H1 (cell line): ENCODE data around the gene DHX57.

Experiments
- BCL11A ChIP-seq, 2 experiments: IDR thresholded peaks; one replicate each; pipeline ENCODE4 v1.6.1; 2011; ENCODE audit warnings: low read depth in 2 of 2, low read length in 2 of 2, mild to moderate bottlenecking in 2 of 2
- CTCF ChIP-seq, 3 experiments: IDR thresholded peaks; 1 replicate in 2 of 3; 2 replicates in 1 of 3; pipeline versions ENCODE4 v1.5.1 to v1.6.1; 2011; ENCODE audit warnings: low read length in 3 of 3, mild to moderate bottlenecking in 3 of 3, inconsistent platforms in 2 of 3, low read depth in 1 of 3, moderate library complexity in 1 of 3; ENCODE audit not compliant: insufficient read depth in 1 of 3; ENCODE audit errors: control extremely low read depth in 1 of 3
- E2F6 ChIP-seq: IDR thresholded peaks from 2 replicates; pipeline ENCODE4 v1.6.1; 2012; ENCODE audit warnings: inconsistent platforms
- EGR1 ChIP-seq: IDR thresholded peaks from 2 replicates; pipeline ENCODE4 v1.6.1; 2011; ENCODE audit warnings: low read depth, low read length, borderline replicate concordance
- HDAC6 ChIP-seq: IDR thresholded peaks from one replicate; pipeline ENCODE4 v1.7.1; 2012; ENCODE audit warnings: low read depth, mild to moderate bottlenecking, inconsistent platforms, low read length, moderate library complexity
- KDM5A ChIP-seq: fragments of 200-600 bp; IDR thresholded peaks from 2 replicates; pipeline ENCODE4 v1.7.1; 2012; ENCODE audit warnings: mild to moderate bottlenecking, low read length, inconsistent platforms, mixed read lengths
- MAFK ChIP-seq: IDR thresholded peaks from 2 replicates; pipeline ENCODE4 v1.6.1; 2012; ENCODE audit warnings: low read depth, mild to moderate bottlenecking, improper control_type of control experiment, low read length
- MAX ChIP-seq: IDR thresholded peaks from 2 replicates; pipeline ENCODE4 v1.6.1; 2012; ENCODE audit warnings: inconsistent platforms
- POLR2A ChIP-seq, 2 experiments: IDR thresholded peaks; 1 replicate in 1 of 2; 2 replicates in 1 of 2; pipeline ENCODE4 v1.6.1; 2011; ENCODE audit warnings: low read depth in 2 of 2, low read length in 2 of 2, mild to moderate bottlenecking in 2 of 2; ENCODE audit errors: control extremely low read depth in 1 of 2
- POLR2AphosphoS5 ChIP-seq: IDR thresholded peaks from 2 replicates; pipeline ENCODE4 v1.6.1; 2011; ENCODE audit warnings: low read depth, low read length
- POU5F1 ChIP-seq: IDR thresholded peaks from 2 replicates; pipeline ENCODE4 v1.6.1; 2011; ENCODE audit warnings: low read depth, mild to moderate bottlenecking, low read length, moderate library complexity
- SIN3A ChIP-seq, 2 experiments: IDR thresholded peaks in 1 of 2; conservative IDR thresholded peaks in 1 of 2; 2 replicates each; pipeline ENCODE4 v1.6.1; 2011 to 2012; ENCODE audit warnings: low read length in 2 of 2, improper control_type of control experiment in 1 of 2, low read depth in 1 of 2, mild to moderate bottlenecking in 1 of 2
- TAF1 ChIP-seq: IDR thresholded peaks from 2 replicates; pipeline ENCODE4 v1.6.1; 2011; ENCODE audit warnings: mild to moderate bottlenecking, low read depth, low read length
- ZNF274 ChIP-seq: IDR thresholded peaks from 2 replicates; pipeline ENCODE4 v1.7.0; 2012; ENCODE audit warnings: low read length, borderline replicate concordance; ENCODE audit errors: extremely low read depth

GRCh38 chr2:38783586-38783985, 92.1 kb downstream of the DHX57 start:
- no peak for TF ChIP-seq CTCF (IDR thresholded peaks at IDR 0.05; ENCODE audit: control extremely low read depth in 1 of 3, insufficient read depth in 1 of 3, low read depth in 1 of 3, low read length in 3 of 3)
- no peak for TF ChIP-seq MAX
- TF ChIP-seq BCL11A (IDR thresholded peaks at IDR 0.05; ENCODE audit: low read depth in 2 of 2, low read length in 2 of 2) = no peak
- no peak for TF ChIP-seq POLR2AphosphoS5
- no peak for TF ChIP-seq MAFK
- no peak for TF ChIP-seq EGR1
- no peak for TF ChIP-seq E2F6
- TF ChIP-seq HDAC6 = no peak
- no peak for TF ChIP-seq KDM5A
- TF ChIP-seq TAF1 = no peak
- no peak for TF ChIP-seq ZNF274
- no peak for TF ChIP-seq POU5F1
- no peak for TF ChIP-seq POLR2A (IDR thresholded peaks at IDR 0.05; ENCODE audit: control extremely low read depth in 1 of 2, low read depth in 2 of 2, low read length in 2 of 2)
- TF ChIP-seq SIN3A (conservative IDR thresholded peaks at IDR 0.05 in 1 of 2, IDR thresholded peaks at IDR 0.05 in 1 of 2; ENCODE audit: low read depth in 1 of 2, low read length in 2 of 2) = no peak
